ENCODE measurements around the gene DNAH6.

DNA sequence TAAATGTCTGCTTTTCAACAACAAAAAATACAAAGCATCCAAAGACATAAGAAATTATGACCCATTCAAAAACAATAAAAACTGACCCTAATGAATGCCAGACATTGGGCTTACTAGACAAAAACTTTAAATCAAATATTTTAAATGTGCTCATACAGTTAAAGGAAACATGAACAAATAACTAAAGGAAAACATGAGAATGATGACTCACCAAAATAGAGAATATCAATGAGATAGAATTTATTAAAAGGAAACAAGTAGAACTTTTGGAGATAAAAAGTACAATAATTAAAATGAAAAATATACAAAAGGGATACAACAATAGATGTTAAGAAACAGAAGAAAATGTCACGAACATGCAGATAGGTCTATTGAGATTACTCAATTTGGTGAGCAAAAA lies 254.0 kb downstream of the DNAH6 start:
- TF ChIP-seq SOX15 (CRISPR knock-in tag; IDR thresholded peaks at IDR 0.05) (no peak), JUN (CRISPR knock-in tag; IDR thresholded peaks at IDR 0.05) (no peak), GABPB1 (CRISPR knock-in tag; IDR thresholded peaks at IDR 0.05) (no peak), ZNF317 (CRISPR knock-in tag; IDR thresholded peaks at IDR 0.05; ENCODE audit: borderline replicate concordance, low read depth) (no peak), ZNF138 (CRISPR knock-in tag; conservative IDR thresholded peaks at IDR 0.05) (no peak), ESRRA (CRISPR knock-in tag; IDR thresholded peaks at IDR 0.05; ENCODE audit: borderline replicate concordance) (no peak), SP1 (CRISPR knock-in tag; conservative IDR thresholded peaks at IDR 0.05) (no peak), ZNF423 (CRISPR knock-in tag; IDR thresholded peaks at IDR 0.05) (no peak)
- TF ChIP-seq, protein P1, sequence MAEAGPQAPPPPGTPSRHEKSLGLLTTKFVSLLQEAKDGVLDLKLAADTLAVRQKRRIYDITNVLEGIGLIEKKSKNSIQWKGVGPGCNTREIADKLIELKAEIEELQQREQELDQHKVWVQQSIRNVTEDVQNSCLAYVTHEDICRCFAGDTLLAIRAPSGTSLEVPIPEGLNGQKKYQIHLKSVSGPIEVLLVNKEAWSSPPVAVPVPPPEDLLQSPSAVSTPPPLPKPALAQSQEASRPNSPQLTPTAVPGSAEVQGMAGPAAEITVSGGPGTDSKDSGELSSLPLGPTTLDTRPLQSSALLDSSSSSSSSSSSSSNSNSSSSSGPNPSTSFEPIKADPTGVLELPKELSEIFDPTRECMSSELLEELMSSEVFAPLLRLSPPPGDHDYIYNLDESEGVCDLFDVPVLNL (CRISPR knock-in tag; IDR thresholded peaks at IDR 0.05; ENCODE audit: borderline replicate concordance, low read depth), result no peak
- TF ChIP-seq, protein P2, sequence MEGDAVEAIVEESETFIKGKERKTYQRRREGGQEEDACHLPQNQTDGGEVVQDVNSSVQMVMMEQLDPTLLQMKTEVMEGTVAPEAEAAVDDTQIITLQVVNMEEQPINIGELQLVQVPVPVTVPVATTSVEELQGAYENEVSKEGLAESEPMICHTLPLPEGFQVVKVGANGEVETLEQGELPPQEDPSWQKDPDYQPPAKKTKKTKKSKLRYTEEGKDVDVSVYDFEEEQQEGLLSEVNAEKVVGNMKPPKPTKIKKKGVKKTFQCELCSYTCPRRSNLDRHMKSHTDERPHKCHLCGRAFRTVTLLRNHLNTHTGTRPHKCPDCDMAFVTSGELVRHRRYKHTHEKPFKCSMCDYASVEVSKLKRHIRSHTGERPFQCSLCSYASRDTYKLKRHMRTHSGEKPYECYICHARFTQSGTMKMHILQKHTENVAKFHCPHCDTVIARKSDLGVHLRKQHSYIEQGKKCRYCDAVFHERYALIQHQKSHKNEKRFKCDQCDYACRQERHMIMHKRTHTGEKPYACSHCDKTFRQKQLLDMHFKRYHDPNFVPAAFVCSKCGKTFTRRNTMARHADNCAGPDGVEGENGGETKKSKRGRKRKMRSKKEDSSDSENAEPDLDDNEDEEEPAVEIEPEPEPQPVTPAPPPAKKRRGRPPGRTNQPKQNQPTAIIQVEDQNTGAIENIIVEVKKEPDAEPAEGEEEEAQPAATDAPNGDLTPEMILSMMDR (IDR thresholded peaks at IDR 0.05), result no peak
- TF ChIP-seq, protein P3, sequence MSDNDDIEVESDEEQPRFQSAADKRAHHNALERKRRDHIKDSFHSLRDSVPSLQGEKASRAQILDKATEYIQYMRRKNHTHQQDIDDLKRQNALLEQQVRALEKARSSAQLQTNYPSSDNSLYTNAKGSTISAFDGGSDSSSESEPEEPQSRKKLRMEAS (CRISPR knock-in tag; IDR thresholded peaks at IDR 0.05), result no peak
- TF ChIP-seq, protein P4, sequence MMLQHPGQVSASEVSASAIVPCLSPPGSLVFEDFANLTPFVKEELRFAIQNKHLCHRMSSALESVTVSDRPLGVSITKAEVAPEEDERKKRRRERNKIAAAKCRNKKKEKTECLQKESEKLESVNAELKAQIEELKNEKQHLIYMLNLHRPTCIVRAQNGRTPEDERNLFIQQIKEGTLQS (CRISPR knock-in tag; conservative IDR thresholded peaks at IDR 0.05), result no peak
- TF ChIP-seq, protein P5, sequence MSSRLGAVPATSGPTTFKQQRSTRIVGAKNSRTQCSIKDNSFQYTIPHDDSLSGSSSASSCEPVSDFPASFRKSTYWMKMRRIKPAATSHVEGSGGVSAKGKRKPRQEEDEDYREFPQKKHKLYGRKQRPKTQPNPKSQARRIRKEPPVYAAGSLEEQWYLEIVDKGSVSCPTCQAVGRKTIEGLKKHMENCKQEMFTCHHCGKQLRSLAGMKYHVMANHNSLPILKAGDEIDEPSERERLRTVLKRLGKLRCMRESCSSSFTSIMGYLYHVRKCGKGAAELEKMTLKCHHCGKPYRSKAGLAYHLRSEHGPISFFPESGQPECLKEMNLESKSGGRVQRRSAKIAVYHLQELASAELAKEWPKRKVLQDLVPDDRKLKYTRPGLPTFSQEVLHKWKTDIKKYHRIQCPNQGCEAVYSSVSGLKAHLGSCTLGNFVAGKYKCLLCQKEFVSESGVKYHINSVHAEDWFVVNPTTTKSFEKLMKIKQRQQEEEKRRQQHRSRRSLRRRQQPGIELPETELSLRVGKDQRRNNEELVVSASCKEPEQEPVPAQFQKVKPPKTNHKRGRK (CRISPR knock-in tag; IDR thresholded peaks at IDR 0.05; ENCODE audit: borderline replicate concordance), result no peak
- TF ChIP-seq, protein P6, sequence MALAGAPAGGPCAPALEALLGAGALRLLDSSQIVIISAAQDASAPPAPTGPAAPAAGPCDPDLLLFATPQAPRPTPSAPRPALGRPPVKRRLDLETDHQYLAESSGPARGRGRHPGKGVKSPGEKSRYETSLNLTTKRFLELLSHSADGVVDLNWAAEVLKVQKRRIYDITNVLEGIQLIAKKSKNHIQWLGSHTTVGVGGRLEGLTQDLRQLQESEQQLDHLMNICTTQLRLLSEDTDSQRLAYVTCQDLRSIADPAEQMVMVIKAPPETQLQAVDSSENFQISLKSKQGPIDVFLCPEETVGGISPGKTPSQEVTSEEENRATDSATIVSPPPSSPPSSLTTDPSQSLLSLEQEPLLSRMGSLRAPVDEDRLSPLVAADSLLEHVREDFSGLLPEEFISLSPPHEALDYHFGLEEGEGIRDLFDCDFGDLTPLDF (CRISPR knock-in tag; IDR thresholded peaks at IDR 0.05), result no peak

All from WTC11 (cell line).